T follicular helper cell (primary cell): ENCODE data around the gene MCEMP1.
"Not testable (repeated sequence)": the region's sequence is repeated elsewhere in the genome, so short reads cannot be mapped to it uniquely, and the experiment has no call there.

Source experiments
- DNase-seq: peaks from one replicate; pipeline ENCODE4 v3.0.0-alpha.2; 2020; ENCODE audit warnings: low read depth

The MCEMP1 gene

GRCh38 chr19:7643629-7644549 is 33.0 kb upstream of the MCEMP1 start:
- DNase-seq = not testable (repeated sequence)

- no peak for DNase-seq
These were observed 32.4 kb upstream of the MCEMP1 start for GRCh38 chr19:7644550-7644877.

GRCh38 chr19:7645163-7645562 is 31.7 kb upstream of the MCEMP1 start:
- no peak for DNase-seq

- no peak for DNase-seq
These were observed 31.0 kb upstream of the MCEMP1 start for GRCh38 chr19:7645656-7646425.

- no peak for DNase-seq
These were observed 30.5 kb upstream of the MCEMP1 start for GRCh38 chr19:7646426-7646700.

- no peak for DNase-seq
These were observed 29.7 kb upstream of the MCEMP1 start for GRCh38 chr19:7647156-7647555.

GRCh38 chr19:7648265-7649014 is 28.4 kb upstream of the MCEMP1 start:
- no peak for DNase-seq

GRCh38 chr19:7650148-7650547 is 26.7 kb upstream of the MCEMP1 start:
- no peak for DNase-seq

GRCh38 chr19:7652061-7652641 is 24.7 kb upstream of the MCEMP1 start:
- peak; percentile 80 for DNase-seq

GRCh38 chr19:7654401-7654800 is 22.5 kb upstream of the MCEMP1 start:
- no peak for DNase-seq

GRCh38 chr19:7655581-7655980 is 21.3 kb upstream of the MCEMP1 start:
- DNase-seq = no peak

GRCh38 chr19:7657131-7657751 is 19.6 kb upstream of the MCEMP1 start:
- DNase-seq = no peak

GRCh38 chr19:7658219-7658686 is 18.6 kb upstream of the MCEMP1 start:
- DNase-seq = peak; percentile 30

GRCh38 chr19:7661744-7662538 is 14.9 kb upstream of the MCEMP1 start:
- DNase-seq = no peak

- DNase-seq = no peak
These were observed 14.2 kb upstream of the MCEMP1 start for GRCh38 chr19:7662657-7663056.

GRCh38 chr19:7663706-7664105 is 13.2 kb upstream of the MCEMP1 start:
- DNase-seq = no peak

GRCh38 chr19:7665076-7665475 is 11.8 kb upstream of the MCEMP1 start:
- no peak for DNase-seq

- DNase-seq = no peak
These were observed 8.0 kb upstream of the MCEMP1 start, which contains the start of gene RETN for GRCh38 chr19:7668842-7669241. Gene RETN, plus strand, starts transcription at chr19:7669049. Its CDS starts 278 bp downstream, at chr19:7669327.

- DNase-seq = no peak
These were observed 7.2 kb upstream of the MCEMP1 start for GRCh38 chr19:7669641-7670040.

- no peak for DNase-seq
These were observed 6.6 kb upstream of the MCEMP1 start for GRCh38 chr19:7670150-7670783.
